MM.1S (cell line): ENCODE measurements around the gene CFAP70.

Experiments used
- CTCF ChIP-seq: fragments of 300-600 bp; sonication (generic); IDR thresholded peaks from 2 replicates; pipeline ENCODE4 v1.5.1; 2016; ENCODE audit warnings: antibody characterized with exemption, low read length, mixed read lengths
- EZH2 ChIP-seq: fragments of 300-600 bp; sonication (generic); optimal IDR thresholded peaks from 2 replicates; pipeline ENCODE3; 2017; ENCODE audit warnings: low read depth, mild to moderate bottlenecking, antibody characterized with exemption, low read length, mixed read lengths

GRCh38 chr10:73210395-73211105 is 148.1 kb downstream of the CFAP70 start:
- TF ChIP-seq CTCF (no peak), EZH2 (no peak)
